HG02678 (cell line): Measurements from ENCODE around the gene SPNS3.

Source experiments
- ATAC-seq: cut with Tn5 transposase; IDR thresholded peaks from one replicate; pipeline ENCODE4 v1.9.1; 2021; ENCODE audit warnings: mild to moderate bottlenecking, moderate library complexity; ENCODE audit not compliant: unreplicated experiment

SPNS3 gene

GRCh38 chr17:4485676-4486646, 52.2 kb downstream of the SPNS3 start:
- no peak for ATAC-seq

- no peak for ATAC-seq
Observed at GRCh38 chr17:4487296-4487695, 53.6 kb downstream of the SPNS3 start.

- no peak for ATAC-seq
Observed at GRCh38 chr17:4487820-4488716, 54.3 kb downstream of the SPNS3 start.

GRCh38 chr17:4488989-4489595, 55.4 kb downstream of the SPNS3 start:
- ATAC-seq, result no peak

- ATAC-seq, result no peak
Observed at GRCh38 chr17:4490109-4490591, 56.4 kb downstream of the SPNS3 start.

- no peak for ATAC-seq
Observed at GRCh38 chr17:4490637-4491061, 56.9 kb downstream of the SPNS3 start.

- ATAC-seq, result no peak
Observed at GRCh38 chr17:4492721-4493561, 59.2 kb downstream of the SPNS3 start.

- ATAC-seq, result no peak
Observed at GRCh38 chr17:4497101-4497824, 63.5 kb downstream of the SPNS3 start.

GRCh38 chr17:4498461-4499397, 65.0 kb downstream of the SPNS3 start, which contains the start of gene SPNS2:
Gene SPNS2, plus strand, starts transcription at chr17:4498881. Its CDS starts 167 bp downstream, at chr17:4499048.
- peak; percentile 62 for ATAC-seq

GRCh38 chr17:4499431-4500190, 65.9 kb downstream of the SPNS3 start:
- ATAC-seq, result no peak

GRCh38 chr17:4500191-4500571, 66.4 kb downstream of the SPNS3 start:
- ATAC-seq, result no peak

- no peak for ATAC-seq
Observed at GRCh38 chr17:4501295-4501949, 67.7 kb downstream of the SPNS3 start.

- no peak for ATAC-seq
Observed at GRCh38 chr17:4502466-4503154, 68.9 kb downstream of the SPNS3 start.

- no peak for ATAC-seq
Observed at GRCh38 chr17:4503283-4504025, 69.7 kb downstream of the SPNS3 start.

- no peak for ATAC-seq
Observed at GRCh38 chr17:4504188-4504587, 70.4 kb downstream of the SPNS3 start.

- no peak for ATAC-seq
Observed at GRCh38 chr17:4505187-4505586, 71.4 kb downstream of the SPNS3 start.
